Liver (tissue), 3 donors: ENCODE data around the gene CALY.
"Not testable (repeated sequence)": the region's sequence is repeated elsewhere in the genome, so short reads cannot be mapped to it uniquely, and the experiment has no call there.

ENCODE experiments used
- ATF3 ChIP-seq: IDR thresholded peaks from 2 replicates; pipeline ENCODE4 v1.6.1; 2016; ENCODE audit warnings: antibody characterized with exemption
- CTCF ChIP-seq: fragments of 150-350 bp; IDR thresholded peaks from 2 replicates; pipeline ENCODE4 v1.5.1; 2017; ENCODE audit warnings: improper control_type of control experiment, low read depth, low read length; ENCODE audit not compliant: missing input control
- FOXA2 ChIP-seq: IDR thresholded peaks from 2 replicates; pipeline ENCODE4 v1.6.1; 2016; ENCODE audit warnings: antibody characterized with exemption
- MAX ChIP-seq: IDR thresholded peaks from 2 replicates; pipeline ENCODE4 v1.6.1; 2016; ENCODE audit warnings: antibody characterized with exemption
- RAD21 ChIP-seq, 2 donors: IDR thresholded peaks; 2 replicates each; pipeline ENCODE4 v1.6.1; 2016; ENCODE audit warnings: antibody characterized with exemption in 2 of 2, mild to moderate bottlenecking in 2 of 2
- REST ChIP-seq: IDR thresholded peaks from 2 replicates; pipeline ENCODE4 v1.6.1; 2016; ENCODE audit warnings: antibody characterized with exemption, mild to moderate bottlenecking
- SP1 ChIP-seq: IDR thresholded peaks from 2 replicates; pipeline ENCODE4 v1.6.1; 2018; ENCODE audit warnings: antibody characterized with exemption, mild to moderate bottlenecking
- TAF1 ChIP-seq: conservative IDR thresholded peaks from 2 replicates; pipeline ENCODE4 v1.6.1; 2016; ENCODE audit warnings: antibody characterized with exemption, mild to moderate bottlenecking
- YY1 ChIP-seq: IDR thresholded peaks from 2 replicates; pipeline ENCODE4 v1.6.1; 2016; ENCODE audit warnings: antibody characterized with exemption, mild to moderate bottlenecking
- donor health status: healthy.
- donor health status: healthy.

- TF ChIP-seq SP1; CTCF; RAD21 (IDR thresholded peaks at IDR 0.05); YY1; MAX; REST; ATF3; TAF1; FOXA2: not testable (repeated sequence)
Measured at GRCh38 chr10:133367461-133367860, 30.8 kb upstream of the CALY start.
